LHCN-M2 (cell line): ENCODE results near the gene KCTD12. TPM values are rescaled to one million over a fixed set of nuclear protein-coding genes. Genes with fewer than 3 reads are reported as not detected.
"Not testable (repeated sequence)": the region's sequence is repeated elsewhere in the genome, so short reads cannot be mapped to it uniquely, and the experiment has no call there.

Experiments
- DNase-seq: peaks from one replicate; pipeline ENCODE4 v3.0.0-alpha.2; 2012; ENCODE audit warnings: low read depth
- polyA plus RNA-seq: library from polyadenylated mRNA; unstranded; fragments of >200 nt; gene quantifications from one replicate; pipeline ENCODE4 v1.2.1, GENCODE V29; 2012; ENCODE audit warnings: missing spikeins
- total RNA-seq: library from RNA; depleted of rRNA; stranded (reverse); fragments of >200 nt; gene quantifications from 2 replicates; pipeline ENCODE4 v1.2.3, GENCODE V29; 2014; rRNA removed

Gene KCTD12
- total RNA-seq = 97.0 and 137 TPM in 2 replicates
- polyA plus RNA-seq = 8.0 TPM

GRCh38 chr13:76886292-76887075, at the start of gene KCTD12:
Gene KCTD12, minus strand, starts transcription at chr13:76886405. Its CDS starts 257 bp downstream, at chr13:76886148.
- DNase-seq = peak; percentile 88

GRCh38 chr13:76934671-76935070, 48.5 kb upstream of the KCTD12 start:
- DNase-seq = no peak

- no peak for DNase-seq
Observed at GRCh38 chr13:76932076-76932475, 45.9 kb upstream of the KCTD12 start.

DNA sequence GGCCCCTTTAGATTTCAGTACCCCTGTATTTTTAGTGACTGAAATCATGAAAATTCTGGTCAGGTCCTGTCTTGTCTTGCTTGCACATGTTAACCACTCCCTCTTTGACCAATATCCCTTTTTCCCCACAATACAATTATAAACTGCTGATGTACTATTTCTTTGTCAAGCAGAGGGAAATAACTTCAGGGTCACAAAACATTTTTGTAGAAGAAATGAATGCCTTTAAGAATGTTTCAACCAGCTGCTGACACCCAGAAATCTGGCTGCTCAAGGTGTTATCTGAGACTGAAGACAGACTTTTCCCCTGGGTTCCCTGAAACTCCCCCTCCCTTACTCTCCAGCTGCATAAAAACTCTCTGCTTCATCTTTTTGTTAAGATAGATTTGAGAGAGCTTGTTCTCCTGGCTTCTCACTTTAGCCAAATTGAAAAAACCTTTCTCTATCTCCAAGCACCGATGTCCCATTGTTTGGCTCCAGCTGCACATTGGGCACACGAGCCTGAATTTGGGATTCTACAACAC, 43.7 kb upstream of the KCTD12 start:
- no peak for DNase-seq

- no peak for DNase-seq
Observed at GRCh38 chr13:76929320-76929719, 43.1 kb upstream of the KCTD12 start.

DNA sequence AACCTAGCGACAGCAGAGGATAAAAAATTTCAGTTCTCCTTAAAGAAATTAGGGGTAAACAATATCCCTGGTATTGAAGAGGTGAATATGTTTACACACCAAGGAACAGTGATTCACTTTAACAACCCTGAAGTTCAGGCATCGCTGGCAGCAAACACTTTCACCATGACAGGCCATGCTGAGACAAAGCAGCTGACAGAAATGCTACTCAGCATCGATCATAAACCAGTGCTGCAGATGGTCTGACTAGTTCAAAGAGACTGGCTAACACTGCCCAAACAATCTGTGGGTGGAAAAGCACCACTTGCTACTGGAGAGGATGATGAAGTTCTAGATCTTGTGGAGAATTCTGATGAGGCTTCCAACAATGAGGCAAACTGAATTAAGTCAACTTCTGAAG, 42.3 kb upstream of the KCTD12 start:
- DNase-seq = no peak

DNA sequence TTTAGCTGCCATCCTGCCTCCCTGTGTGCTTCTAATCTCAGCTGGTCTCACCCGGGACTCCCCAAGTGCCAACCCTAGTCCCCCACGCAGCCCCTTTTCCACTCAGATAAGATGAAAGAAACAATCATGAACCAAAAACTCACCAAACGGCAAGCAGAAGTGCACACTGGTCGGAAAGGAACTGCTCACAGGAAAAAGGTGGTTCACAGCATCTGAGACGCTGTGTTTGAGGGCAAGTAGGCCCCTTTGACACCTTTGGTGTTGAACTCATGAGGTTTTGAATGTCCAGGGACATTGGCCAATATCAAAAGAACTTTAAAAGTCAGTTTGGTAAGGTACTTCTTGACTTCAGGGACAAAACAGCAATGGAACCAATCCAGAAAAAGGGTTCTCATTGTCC, 41.8 kb upstream of the KCTD12 start:
- DNase-seq = no peak

- no peak for DNase-seq
Observed at GRCh38 chr13:76925115-76925514, 38.9 kb upstream of the KCTD12 start.

GRCh38 chr13:76921516-76921915, 35.3 kb upstream of the KCTD12 start:
- no peak for DNase-seq

GRCh38 chr13:76917755-76918481, 31.7 kb upstream of the KCTD12 start:
- DNase-seq = not testable (repeated sequence)

DNA sequence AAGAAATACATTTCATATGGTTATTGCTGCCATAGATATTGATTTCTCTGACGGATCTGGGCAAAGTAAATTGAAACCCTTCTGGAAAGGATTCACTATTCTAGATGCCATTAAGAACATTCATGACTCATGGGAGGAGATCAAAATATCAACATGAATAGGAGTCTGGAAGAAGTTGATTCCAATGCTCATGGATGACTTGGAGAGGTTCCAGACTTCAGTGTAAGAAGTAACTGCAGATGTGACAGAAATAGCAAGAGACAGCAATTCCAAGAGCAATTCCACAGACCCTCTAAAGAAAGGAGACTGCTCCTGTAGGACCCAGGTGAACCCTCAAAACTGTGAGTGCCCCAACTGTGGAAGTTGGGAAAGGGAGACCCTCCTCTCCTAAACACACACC, 30.9 kb upstream of the KCTD12 start:
- DNase-seq = no peak

- no peak for DNase-seq
Observed at GRCh38 chr13:76913898-76914297, 27.7 kb upstream of the KCTD12 start.

DNA sequence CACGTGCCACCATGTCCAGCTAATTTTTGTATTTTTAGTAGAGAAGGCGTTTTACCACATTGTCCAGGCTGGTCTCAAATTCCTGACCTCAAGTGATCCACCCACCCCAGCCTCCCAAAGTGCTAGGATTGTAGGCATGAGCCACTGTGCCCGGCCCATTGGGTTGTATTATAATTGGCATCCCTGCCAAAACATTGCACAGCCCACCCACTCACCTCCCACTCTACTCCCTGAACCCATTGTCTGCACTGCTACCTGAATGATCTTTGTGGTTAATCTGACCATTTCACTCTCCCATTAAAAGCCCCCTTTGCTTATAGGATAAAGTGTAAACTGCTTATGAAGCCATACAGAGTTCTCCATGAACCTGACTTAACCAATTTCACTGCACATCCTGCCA, 26.3 kb upstream of the KCTD12 start:
- no peak for DNase-seq

DNA sequence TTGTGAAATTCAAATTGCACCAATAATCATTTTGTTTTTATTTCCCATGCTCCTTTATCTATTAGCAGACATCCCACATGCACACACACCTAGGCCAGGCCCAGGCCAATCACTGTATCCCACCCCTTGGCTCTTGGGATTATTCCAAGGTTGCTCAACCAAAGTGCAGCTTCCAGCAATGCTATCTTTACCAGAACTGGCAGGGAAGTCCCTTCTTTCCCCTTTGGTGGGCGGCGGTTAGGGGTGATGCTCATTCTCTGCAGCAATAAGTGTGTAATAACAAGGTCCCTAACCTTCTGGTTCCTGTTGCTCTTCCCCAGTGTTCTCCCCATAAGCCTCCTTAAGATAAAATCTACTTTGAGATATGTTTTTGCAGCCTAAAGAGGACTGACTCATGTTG, 18.3 kb upstream of the KCTD12 start:
- DNase-seq = no peak

GRCh38 chr13:76903544-76904162, 17.4 kb upstream of the KCTD12 start:
- DNase-seq = peak; percentile 72

DNA sequence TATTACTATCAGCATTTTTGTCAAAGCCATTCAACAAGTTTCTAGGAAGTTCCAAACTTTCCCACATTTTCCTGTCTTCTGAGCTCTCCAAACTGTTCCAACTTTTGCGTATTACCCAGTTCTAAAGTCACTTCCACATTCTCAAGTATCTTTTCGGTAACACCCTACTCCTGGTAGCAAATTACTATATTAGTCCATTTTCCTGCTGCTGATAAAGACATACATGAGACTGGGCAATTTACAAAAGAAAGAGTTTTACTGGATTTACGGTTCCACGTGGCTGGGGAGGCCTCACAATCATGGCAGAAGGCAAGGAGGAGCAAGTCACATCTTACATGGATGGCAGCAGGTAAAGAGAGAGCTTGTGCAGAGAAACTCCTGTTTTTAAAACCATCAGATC, 12.9 kb upstream of the KCTD12 start:
- not testable (repeated sequence) for DNase-seq

DNA sequence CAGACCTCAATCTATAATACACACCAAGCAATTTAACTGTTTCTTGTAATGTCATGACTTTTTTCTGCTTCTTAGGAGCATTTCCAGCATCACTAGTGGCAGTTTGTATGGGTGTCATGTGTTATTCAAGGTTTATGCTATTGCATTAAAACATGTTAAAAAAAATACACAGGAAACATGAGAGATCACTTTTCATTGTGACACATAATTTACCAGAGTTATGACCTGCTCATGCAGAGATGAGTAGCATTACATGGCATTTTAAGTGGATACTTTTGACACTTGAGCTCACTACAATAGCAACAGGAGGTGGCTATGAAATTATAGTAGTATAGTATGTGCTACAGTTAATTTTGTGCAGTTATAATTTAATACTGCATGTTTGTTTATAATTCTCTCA, 11.0 kb upstream of the KCTD12 start:
- peak; percentile 56 for DNase-seq

GRCh38 chr13:76894401-76895110, 8.4 kb upstream of the KCTD12 start:
- no peak for DNase-seq

GRCh38 chr13:76892488-76892887, 6.3 kb upstream of the KCTD12 start:
- DNase-seq = no peak

DNA sequence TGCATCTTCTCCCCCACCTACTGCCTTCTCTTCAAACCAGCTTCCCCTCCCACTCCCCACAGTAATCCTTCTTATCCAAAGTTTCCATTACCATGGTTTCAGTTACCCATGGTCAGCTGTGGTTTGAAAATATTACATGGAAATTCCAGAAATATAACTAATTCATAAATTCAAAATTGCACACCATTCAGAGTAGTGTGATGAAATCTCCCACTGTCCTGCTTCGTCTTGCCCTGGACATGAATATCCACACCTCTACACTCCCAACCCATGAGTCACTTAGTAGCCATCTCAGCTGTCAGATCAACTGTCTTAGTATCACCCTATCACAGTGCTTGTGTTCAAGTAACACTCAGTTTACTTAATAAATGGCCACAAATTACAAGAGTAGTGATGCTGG, 3.8 kb upstream of the KCTD12 start:
- DNase-seq = peak; percentile 89

DNA sequence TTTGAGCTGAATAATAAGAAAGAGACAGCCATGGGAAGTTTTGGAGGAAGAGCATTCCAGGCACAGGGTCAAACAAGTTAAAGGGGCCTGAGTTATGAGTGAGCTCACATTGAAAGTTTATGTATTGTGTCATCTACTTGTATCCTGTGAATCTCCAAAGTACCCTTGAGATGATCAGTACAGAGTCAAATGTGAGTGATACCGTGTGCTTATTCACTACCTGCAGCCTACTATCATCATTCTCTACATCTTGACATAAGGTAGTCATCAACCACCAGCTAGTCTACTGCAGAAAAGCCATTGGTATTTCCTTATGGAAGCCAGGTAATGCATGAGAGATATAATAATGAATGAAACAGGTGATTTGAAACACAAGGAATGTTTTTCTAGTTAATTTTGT, 3.0 kb upstream of the KCTD12 start:
- DNase-seq = no peak

- no peak for DNase-seq
Observed at GRCh38 chr13:76888421-76888820, 2.2 kb upstream of the KCTD12 start.
